Thoracic aorta (tissue), 2 donors: ENCODE results near the gene PLEKHH1. TPM values are rescaled to one million over a fixed set of nuclear protein-coding genes. Genes with fewer than 3 reads are reported as not detected.

Experiments used
- ATAC-seq: fragments of 150-250 bp; one replicate; pipeline ENCODE4 v1.8.0; 2017; ENCODE audit warnings: low read depth; ENCODE audit not compliant: insufficient number of reproducible peaks, low FRiP score
- DNase-seq: peaks from one replicate; pipeline ENCODE4 v3.0.0-alpha.2; 2020; ENCODE audit warnings: low spot score
- H3K27ac ChIP-seq, 2 donors: fragments of 200-600 bp; sonication (generic); 1 replicate in 1 of 2; 2 replicates in 1 of 2; pipeline ENCODE4 v1.5.1; 2016; ENCODE audit warnings: mild to moderate bottlenecking in 2 of 2, moderate library complexity in 2 of 2
- H3K27me3 ChIP-seq: fragments of 200-600 bp; sonication (generic); replicated peaks from 2 replicates; pipeline ENCODE4 v1.6.0; 2016; ENCODE audit warnings: mild to moderate bottlenecking; ENCODE audit not compliant: insufficient read depth
- H3K36me3 ChIP-seq: fragments of 200-600 bp; sonication (generic); one replicate; pipeline ENCODE4 v1.5.1; 2016
- H3K4me1 ChIP-seq, 2 donors: fragments of 200-600 bp; sonication (generic); 1 replicate in 1 of 2; 2 replicates in 1 of 2; pipeline versions ENCODE4 v1.5.1 to v1.6.0; 2016; ENCODE audit warnings: low read depth in 2 of 2, mild to moderate bottlenecking in 1 of 2; ENCODE audit not compliant: control insufficient read depth in 1 of 2
- H3K4me3 ChIP-seq: fragments of 200-600 bp; sonication (generic); 2 replicates; pipeline ENCODE4 v1.5.1; 2016; ENCODE audit warnings: mild to moderate bottlenecking
- H3K9me3 ChIP-seq: fragments of 200-600 bp; sonication (generic); 2 replicates; pipeline ENCODE4 v1.5.1; 2016
- CTCF ChIP-seq: fragments of 200-600 bp; sonication (generic); IDR thresholded peaks from one replicate; pipeline ENCODE4 v1.5.1; 2019; ENCODE audit warnings: antibody characterized with exemption
- total RNA-seq, 2 donors: library from RNA; depleted of rRNA; stranded (reverse); fragments of >200 nt; gene quantifications; one replicate each; pipeline versions ENCODE4 v1.1.0 to v1.2.3, GENCODE V29; 2016

Gene PLEKHH1
- total RNA-seq, 2 donors from 2014 or later, result 1.4 to 3.8 TPM

DNA sequence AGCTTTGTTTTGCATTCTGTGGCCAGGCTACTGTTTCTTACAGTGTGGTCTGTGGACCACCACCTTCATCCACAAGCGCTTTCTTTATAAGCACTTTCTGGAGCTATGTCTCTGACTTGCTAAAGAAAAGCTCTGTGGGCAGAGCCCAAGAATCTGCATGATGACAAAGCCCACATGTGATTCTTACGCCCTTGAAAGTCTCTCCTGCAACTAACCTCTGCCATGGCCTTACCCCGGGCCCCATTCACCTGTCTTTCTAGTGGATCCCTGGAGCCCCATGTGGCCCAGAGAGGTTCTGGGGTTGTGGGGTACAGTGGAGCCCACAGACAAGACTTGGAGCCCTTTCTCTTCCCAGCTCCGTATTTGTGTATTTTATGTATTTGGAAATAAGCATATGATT, 16.6 kb downstream of the PLEKHH1 start:
- no peak overlapping the region for H3K27ac ChIP-seq
- no peak overlapping the region for H3K4me3 ChIP-seq
- TF ChIP-seq CTCF, result no peak
- H3K9me3 ChIP-seq, result no peaks in the 10 kb centered on the region
- no peaks in the 10 kb centered on the region for H3K27me3 ChIP-seq
- no peaks in the 10 kb centered on the region for H3K4me1 ChIP-seq
- ATAC-seq, result no peak
- no peak for DNase-seq
- no peaks in the 10 kb centered on the region for H3K36me3 ChIP-seq

GRCh38 chr14:67551123-67551522, 18.0 kb downstream of the PLEKHH1 start:
- ATAC-seq (no peak), DNase-seq (no peak)
- TF ChIP-seq CTCF, result no peak
- Histone ChIP-seq H3K4me1 (no peaks in the 10 kb centered on the region), H3K9me3 (no peaks in the 10 kb centered on the region), H3K27me3 (no peaks in the 10 kb centered on the region), H3K4me3 (no peak overlapping the region), H3K36me3 (no peaks in the 10 kb centered on the region), H3K27ac (no peak overlapping the region)

DNA sequence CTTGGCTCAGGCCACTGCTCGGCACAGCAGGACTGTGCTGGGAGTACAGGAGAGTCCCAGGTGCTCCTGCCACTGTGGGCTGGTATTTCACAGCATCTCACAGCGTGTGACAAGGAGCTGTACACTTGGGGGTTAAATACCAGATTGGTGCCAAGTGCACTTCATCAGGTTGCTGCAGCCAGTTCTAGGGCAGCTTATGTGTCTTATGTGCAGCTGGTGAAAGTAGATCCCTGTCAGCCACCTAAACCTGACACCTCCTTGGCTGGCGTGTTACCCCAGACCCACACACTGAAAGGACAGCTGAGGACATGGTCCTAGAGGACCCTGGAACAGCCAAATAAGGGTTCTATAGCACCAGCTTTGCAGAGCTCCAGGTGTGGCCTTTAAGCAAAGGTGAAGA, 18.9 kb downstream of the PLEKHH1 start:
- Histone ChIP-seq H3K36me3 (no peaks in the 10 kb centered on the region), H3K27ac (no peak overlapping the region), H3K4me1 (no peaks in the 10 kb centered on the region), H3K4me3 (no peak overlapping the region), H3K27me3 (no peaks in the 10 kb centered on the region), H3K9me3 (no peaks in the 10 kb centered on the region)
- TF ChIP-seq CTCF, result no peak
- DNase-seq (no peak), ATAC-seq (no peak)

GRCh38 chr14:67553547-67553946, 20.5 kb downstream of the PLEKHH1 start:
- TF ChIP-seq CTCF, result no peak
- no peak for ATAC-seq
- Histone ChIP-seq H3K4me1 (no peaks in the 10 kb centered on the region), H3K36me3 (no peaks in the 10 kb centered on the region), H3K4me3 (no peak overlapping the region), H3K27me3 (no peaks in the 10 kb centered on the region), H3K9me3 (no peaks in the 10 kb centered on the region), H3K27ac (no peak overlapping the region)
- DNase-seq, result no peak

GRCh38 chr14:67554341-67554740, 21.3 kb downstream of the PLEKHH1 start:
- DNase-seq (no peak), ATAC-seq (no peak)
- TF ChIP-seq CTCF, result no peak
- Histone ChIP-seq H3K27ac (no peak overlapping the region), H3K27me3 (no peaks in the 10 kb centered on the region), H3K4me3 (no peak overlapping the region), H3K36me3 (no peaks in the 10 kb centered on the region), H3K9me3 (no peaks in the 10 kb centered on the region), H3K4me1 (no peaks in the 10 kb centered on the region)
